NCI-H2029 treated with DMSO at 0.1 percent for 48 hours (cell line): ENCODE results near the gene FGGY.

Experiments used
- DNase-seq: peaks from one replicate; lab custom pipeline; 2025; lab: John Stamatoyannopoulos, UW

The FGGY gene

GRCh38 chr1:59680044-59680443, 383.1 kb downstream of the FGGY start:
- no peak for DNase-seq

GRCh38 chr1:59682396-59683080, 385.6 kb downstream of the FGGY start:
- DNase-seq = no peak

GRCh38 chr1:59683197-59683596, 386.3 kb downstream of the FGGY start:
- no peak for DNase-seq

GRCh38 chr1:59684698-59685097, 387.8 kb downstream of the FGGY start:
- DNase-seq = no peak

GRCh38 chr1:59685101-59685500, 388.2 kb downstream of the FGGY start:
- no peak for DNase-seq

- no peak for DNase-seq
These were observed 388.8 kb downstream of the FGGY start for GRCh38 chr1:59685666-59686065.

GRCh38 chr1:59686170-59686569, 389.3 kb downstream of the FGGY start:
- peak; percentile 96 for DNase-seq

GRCh38 chr1:59686574-59686973, 389.7 kb downstream of the FGGY start:
- DNase-seq = no peak

- no peak for DNase-seq
These were observed 390.2 kb downstream of the FGGY start for GRCh38 chr1:59687081-59687480.

GRCh38 chr1:59688976-59689375, 392.1 kb downstream of the FGGY start:
- no peak for DNase-seq

GRCh38 chr1:59689730-59690129, 392.8 kb downstream of the FGGY start:
- no peak for DNase-seq

- DNase-seq = no peak
These were observed 393.5 kb downstream of the FGGY start for GRCh38 chr1:59690171-59690930.

- no peak for DNase-seq
These were observed 394.4 kb downstream of the FGGY start for GRCh38 chr1:59691261-59691660.

- no peak for DNase-seq
These were observed 395.7 kb downstream of the FGGY start for GRCh38 chr1:59692591-59692990.

GRCh38 chr1:59693406-59693805, 396.5 kb downstream of the FGGY start:
- DNase-seq = no peak

- DNase-seq = no peak
These were observed 398.4 kb downstream of the FGGY start for GRCh38 chr1:59695252-59695651.

- DNase-seq = no peak
These were observed 399.7 kb downstream of the FGGY start for GRCh38 chr1:59696421-59697115.

- no peak for DNase-seq
These were observed 400.4 kb downstream of the FGGY start for GRCh38 chr1:59697150-59697800.

- DNase-seq = no peak
These were observed 401.5 kb downstream of the FGGY start for GRCh38 chr1:59698386-59698785.

GRCh38 chr1:59699227-59699847, 402.4 kb downstream of the FGGY start:
- DNase-seq = peak; percentile 88

- no peak for DNase-seq
These were observed 404.5 kb downstream of the FGGY start for GRCh38 chr1:59701376-59701775.
